Upper lobe of left lung (tissue), 6 donors: ENCODE measurements around the gene PPP6R2. TPM values are rescaled to one million over a fixed set of nuclear protein-coding genes. Genes with fewer than 3 reads are reported as not detected.

ENCODE experiments used
- ATAC-seq, 2 donors: fragments of 200-7000 bp; cut with Tn5 transposase; one replicate each; pipeline ENCODE4 v1.9.1; 2022; ENCODE audit warnings: mild to moderate bottlenecking in 2 of 2, moderate library complexity in 2 of 2; ENCODE audit not compliant: low FRiP score in 2 of 2
- DNase-seq, 2 donors: peaks; one replicate each; pipeline ENCODE4 v3.0.0-alpha.2; 2019 to 2020
- H3K27ac ChIP-seq, 4 donors: fragments of 200-600 bp; sonication (generic); one replicate each; pipeline ENCODE4 v1.5.1; 2016 to 2019
- H3K27me3 ChIP-seq, 4 donors: fragments of 200-600 bp; sonication (generic); one replicate each; pipeline ENCODE4 v1.5.1; 2017 to 2019
- H3K36me3 ChIP-seq, 4 donors: fragments of 200-600 bp; sonication (generic); one replicate each; pipeline ENCODE4 v1.5.1; 2016 to 2019
- H3K4me1 ChIP-seq, 4 donors: fragments of 200-600 bp; sonication (generic); one replicate each; pipeline ENCODE4 v1.5.1; 2018 to 2019
- H3K4me3 ChIP-seq, 4 donors: fragments of 200-600 bp; sonication (generic); one replicate each; pipeline ENCODE4 v1.5.1; 2017 to 2019; ENCODE audit warnings: mild to moderate bottlenecking in 2 of 4, moderate library complexity in 1 of 4
- H3K9me3 ChIP-seq, 4 donors: fragments of 200-600 bp; sonication (generic); one replicate each; pipeline ENCODE4 v1.5.1; 2018 to 2019
- EP300 ChIP-seq, 4 donors: sonication (generic); formaldehyde crosslinking; IDR thresholded peaks; one replicate each; pipeline ENCODE4 v1.5.1; 2017; ENCODE audit warnings: antibody characterized with exemption in 4 of 4, control low read depth in 2 of 4
- POLR2A ChIP-seq, 4 donors: fragments of 450-650 bp; IDR thresholded peaks; one replicate each; pipeline ENCODE4 v1.5.1; 2016 to 2017; ENCODE audit warnings: antibody characterized with exemption in 4 of 4, mild to moderate bottlenecking in 2 of 4
- POLR2AphosphoS5 ChIP-seq, 2 donors: sonication (generic); formaldehyde crosslinking; IDR thresholded peaks; one replicate each; pipeline ENCODE4 v1.5.1; 2017; ENCODE audit warnings: antibody characterized with exemption in 2 of 2
- WGBS, 2 donors: methylation state at CpG; one replicate each; pipeline ENCODE4 v1.1.5; 2017 to 2018; 5-methylcytosine and 5-hydroxymethylcytosine counted together
- total RNA-seq, 6 donors: library from RNA; depleted of rRNA in 4 of 6; stranded (reverse); fragments of >200 nt in 4 of 6; gene quantifications; one replicate each; pipeline versions ENCODE4 v1.1.0 to v1.2.1, GENCODE V29; 2016 to 2021
- TF ChIP-seq, protein P1 (sequence below), 6 experiments: fragments of 450-650 bp in 4 of 6; fragments of 200-600 bp in 2 of 6; sonication (generic) in 2 of 6; IDR thresholded peaks; one replicate each; pipeline ENCODE4 v1.5.1; 2016 to 2019; ENCODE audit warnings: antibody characterized with exemption in 6 of 6
- donor health status: DM: no; HTN: no; CAD: no; lungs with moderate emphysema.
- donor health status: DM: no; HTN: yes; CAD: no; lungs with severe emphysema.

Gene PPP6R2
- total RNA-seq, 6 donors from 2014 or later = 53.0 to 264 (median 63.8) TPM

DNA sequence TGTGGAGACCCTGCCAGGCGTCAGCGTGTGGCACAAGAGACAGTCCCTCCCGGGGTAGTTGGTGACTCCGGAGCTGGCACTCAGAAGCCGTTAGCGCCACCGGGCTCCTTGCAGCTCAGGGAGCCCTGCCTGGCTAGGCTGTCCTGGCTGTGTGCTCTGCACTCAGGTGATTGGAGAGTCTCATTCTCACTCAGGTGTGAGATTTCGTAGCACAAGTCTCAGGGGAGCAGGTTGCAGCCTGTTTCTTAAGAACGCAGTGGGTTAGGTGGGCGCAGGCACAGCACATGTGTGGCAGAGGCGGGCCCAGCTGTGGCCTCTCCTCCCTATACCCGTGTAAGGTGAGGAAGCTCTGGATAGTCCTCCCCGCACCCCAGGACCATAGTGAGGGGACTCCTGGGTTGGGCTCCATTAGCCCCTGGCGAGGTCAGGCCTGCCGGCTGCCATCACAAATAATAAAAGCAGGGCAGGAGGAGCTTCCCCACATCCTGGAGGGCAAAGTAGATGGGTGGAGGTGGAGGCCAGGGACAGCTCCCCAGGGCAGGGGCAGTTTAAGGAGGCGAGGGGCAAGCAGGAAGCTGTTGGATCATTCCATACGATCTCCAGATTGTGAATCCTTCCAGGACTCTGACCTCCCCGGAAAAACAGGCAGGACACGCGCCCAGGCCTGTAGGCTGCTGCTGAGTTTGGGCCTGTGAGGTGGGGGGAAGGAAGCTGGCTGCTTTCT lies 92.3 kb downstream of the PPP6R2 start:
- Histone ChIP-seq H3K27me3 (no peaks in the 10 kb centered on the region), H3K27ac (no peak overlapping the region), H3K36me3 (peaks cover 35 to 84% (median 81%) of the 10 kb centered on the region in 4 donors), H3K4me3 (no peak overlapping the region), H3K4me1 (no peaks in the 10 kb centered on the region), H3K9me3 (no peaks in the 10 kb centered on the region)
- TF ChIP-seq POLR2A (IDR thresholded peaks at IDR 0.05) (no peak), EP300 (IDR thresholded peaks at IDR 0.05) (no peak), POLR2AphosphoS5 (IDR thresholded peaks at IDR 0.05) (no peak)
- TF ChIP-seq, protein P1, sequence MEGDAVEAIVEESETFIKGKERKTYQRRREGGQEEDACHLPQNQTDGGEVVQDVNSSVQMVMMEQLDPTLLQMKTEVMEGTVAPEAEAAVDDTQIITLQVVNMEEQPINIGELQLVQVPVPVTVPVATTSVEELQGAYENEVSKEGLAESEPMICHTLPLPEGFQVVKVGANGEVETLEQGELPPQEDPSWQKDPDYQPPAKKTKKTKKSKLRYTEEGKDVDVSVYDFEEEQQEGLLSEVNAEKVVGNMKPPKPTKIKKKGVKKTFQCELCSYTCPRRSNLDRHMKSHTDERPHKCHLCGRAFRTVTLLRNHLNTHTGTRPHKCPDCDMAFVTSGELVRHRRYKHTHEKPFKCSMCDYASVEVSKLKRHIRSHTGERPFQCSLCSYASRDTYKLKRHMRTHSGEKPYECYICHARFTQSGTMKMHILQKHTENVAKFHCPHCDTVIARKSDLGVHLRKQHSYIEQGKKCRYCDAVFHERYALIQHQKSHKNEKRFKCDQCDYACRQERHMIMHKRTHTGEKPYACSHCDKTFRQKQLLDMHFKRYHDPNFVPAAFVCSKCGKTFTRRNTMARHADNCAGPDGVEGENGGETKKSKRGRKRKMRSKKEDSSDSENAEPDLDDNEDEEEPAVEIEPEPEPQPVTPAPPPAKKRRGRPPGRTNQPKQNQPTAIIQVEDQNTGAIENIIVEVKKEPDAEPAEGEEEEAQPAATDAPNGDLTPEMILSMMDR (IDR thresholded peaks at IDR 0.05) = no peak
- WGBS, 2 donors = 93% methylated on average over 12 to 20 of the region's 20 CpGs
- DNase-seq (peak in 1 of 2 donors; percentile 48), ATAC-seq (no peak)

DNA sequence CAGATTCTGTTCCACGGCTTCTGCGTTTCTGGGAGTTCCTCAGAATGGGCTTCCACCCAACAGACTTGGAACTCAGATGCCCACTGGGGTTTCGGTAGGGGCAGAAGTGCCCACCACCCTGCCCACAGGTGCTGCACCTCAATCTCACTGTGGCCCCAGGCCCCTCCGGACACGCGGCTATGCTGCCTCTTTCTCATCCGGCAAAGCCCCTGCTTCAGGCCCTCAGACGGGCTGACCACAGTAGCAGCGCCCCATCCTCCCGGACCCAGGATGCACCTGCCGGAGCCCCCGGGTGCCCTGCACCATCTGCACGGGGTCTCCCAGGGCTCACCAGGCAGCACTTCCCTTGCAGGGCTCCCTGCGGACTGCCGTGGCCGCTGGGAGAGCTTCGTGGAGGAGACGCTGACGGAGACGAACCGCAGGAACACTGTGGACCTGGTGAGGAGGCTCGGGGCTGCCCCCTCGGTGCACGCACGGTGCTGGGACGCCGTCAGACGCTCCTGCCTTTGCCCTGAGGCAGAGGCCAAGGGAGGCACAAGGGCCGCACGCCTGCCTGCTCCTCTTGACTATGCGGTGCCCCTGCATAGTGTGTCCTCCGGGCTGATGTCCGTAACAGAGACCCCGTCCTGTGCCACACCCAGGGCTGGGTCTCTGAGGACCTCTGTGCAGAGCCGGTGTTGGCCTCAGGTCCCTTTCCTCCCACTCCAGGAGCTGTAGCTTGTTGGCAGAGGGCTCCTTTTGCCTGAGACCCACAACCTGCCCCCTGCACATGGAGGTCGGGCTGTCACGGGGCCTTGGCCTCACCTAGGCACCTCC lies 93.1 kb downstream of the PPP6R2 start:
- no peaks in the 10 kb centered on the region for H3K4me1 ChIP-seq
- 89 to 93% methylated on average over 11 to 34 of the region's 37 CpGs for WGBS, 2 donors

GRCh38 chr22:50436841-50437341 lies 93.8 kb downstream of the PPP6R2 start:
- H3K27ac ChIP-seq = no peak overlapping the region
- TF ChIP-seq POLR2A (IDR thresholded peaks at IDR 0.05) (no peak), POLR2AphosphoS5 (IDR thresholded peaks at IDR 0.05) (no peak), EP300 (IDR thresholded peaks at IDR 0.05) (no peak)
- TF ChIP-seq, protein P1 (IDR thresholded peaks at IDR 0.05) = no peak
- no peaks in the 10 kb centered on the region for H3K27me3 ChIP-seq
- H3K4me1 ChIP-seq = no peaks in the 10 kb centered on the region
- no peaks in the 10 kb centered on the region for H3K9me3 ChIP-seq
- DNase-seq = peak in 1 of 2 donors; percentile 80
- peak; percentile 11 to 28 for ATAC-seq
- 89 to 92% methylated on average over 21 to 22 of the region's 25 CpGs for WGBS, 2 donors
- H3K4me3 ChIP-seq = no peak overlapping the region
- H3K36me3 ChIP-seq = peaks cover 32 to 85% (median 82%) of the 10 kb centered on the region in 4 donors

More for the DNA sequence above, 93.1 kb downstream of the PPP6R2 start:
- H3K27ac ChIP-seq = no peak overlapping the region
- peaks cover 38 to 85% (median 82%) of the 10 kb centered on the region in 4 donors for H3K36me3 ChIP-seq
- no peak overlapping the region for H3K4me3 ChIP-seq
- TF ChIP-seq, protein P1 (IDR thresholded peaks at IDR 0.05) = no peak
- TF ChIP-seq POLR2AphosphoS5 (IDR thresholded peaks at IDR 0.05) (no peak), POLR2A (IDR thresholded peaks at IDR 0.05) (no peak), EP300 (IDR thresholded peaks at IDR 0.05) (no peak)
- ATAC-seq = peak in 1 of 2 donors; percentile 1
- no peaks in the 10 kb centered on the region for H3K27me3 ChIP-seq
- H3K9me3 ChIP-seq = no peaks in the 10 kb centered on the region
- peak in 1 of 2 donors; percentile 77 for DNase-seq

- TF ChIP-seq, protein P1 (IDR thresholded peaks at IDR 0.05) = no peak
- no peak for TF ChIP-seq EP300 (IDR thresholded peaks at IDR 0.05)
- no peak for TF ChIP-seq POLR2AphosphoS5 (IDR thresholded peaks at IDR 0.05)
- TF ChIP-seq POLR2A (IDR thresholded peaks at IDR 0.05) = no peak
- Histone ChIP-seq H3K4me1 (no peaks in the 10 kb centered on the region), H3K27me3 (no peaks in the 10 kb centered on the region), H3K4me3 (no peak overlapping the region), H3K27ac (no peak overlapping the region), H3K9me3 (no peaks in the 10 kb centered on the region), H3K36me3 (peaks cover 26 to 82% (median 77%) of the 10 kb centered on the region in 4 donors)
- WGBS, 2 donors = 82 to 92% methylated on average over 13 to 34 of the region's 36 CpGs
- ATAC-seq = no peak
- DNase-seq = peak in 1 of 2 donors; percentile 63
Measured at GRCh38 chr22:50437511-50438304, 94.6 kb downstream of the PPP6R2 start.
